ENCODE results near the gene ZNF292. TPM values are rescaled to one million over a fixed set of nuclear protein-coding genes. Genes with fewer than 3 reads are reported as not detected.
"Not testable (repeated sequence)": the region's sequence is repeated elsewhere in the genome, so short reads cannot be mapped to it uniquely, and the experiment has no call there.

The ZNF292 gene
- total RNA-seq = 21.6 TPM

GRCh38 chr6:87154993-87155841 is at the start of gene ZNF292:
Gene ZNF292, plus strand, starts transcription at chr6:87155565. Its CDS starts 27 bp downstream, at chr6:87155592.
- peak; percentile 98 for ATAC-seq

GRCh38 chr6:87105823-87106222 is 49.5 kb upstream of the ZNF292 start:
- no peak for ATAC-seq

- no peak for ATAC-seq
These were observed 44.7 kb upstream of the ZNF292 start for GRCh38 chr6:87110636-87111035.

- ATAC-seq = no peak
These were observed 39.8 kb upstream of the ZNF292 start for GRCh38 chr6:87115402-87116135.

- no peak for ATAC-seq
These were observed 38.4 kb upstream of the ZNF292 start for GRCh38 chr6:87116922-87117321.

- ATAC-seq = peak; percentile 88
These were observed 37.3 kb upstream of the ZNF292 start for GRCh38 chr6:87118054-87118453.

- ATAC-seq = no peak
These were observed 32.9 kb upstream of the ZNF292 start for GRCh38 chr6:87122477-87122876.

GRCh38 chr6:87124074-87124473 is 31.3 kb upstream of the ZNF292 start:
- ATAC-seq = no peak

- ATAC-seq = no peak
These were observed 28.9 kb upstream of the ZNF292 start for GRCh38 chr6:87126501-87126900.

- no peak for ATAC-seq
These were observed 27.6 kb upstream of the ZNF292 start for GRCh38 chr6:87127737-87128136.

- no peak for ATAC-seq
These were observed 18.4 kb upstream of the ZNF292 start for GRCh38 chr6:87136963-87137362.

- peak; percentile 59 for ATAC-seq
These were observed 16.1 kb upstream of the ZNF292 start for GRCh38 chr6:87139236-87139635.

GRCh38 chr6:87139927-87140326 is 15.4 kb upstream of the ZNF292 start:
- ATAC-seq = not testable (repeated sequence)

- no peak for ATAC-seq
These were observed 9.0 kb upstream of the ZNF292 start for GRCh38 chr6:87146363-87146762.

- no peak for ATAC-seq
These were observed 5.0 kb upstream of the ZNF292 start for GRCh38 chr6:87150406-87150805.

- no peak for ATAC-seq
These were observed 3.9 kb upstream of the ZNF292 start for GRCh38 chr6:87151471-87151780.

- ATAC-seq = peak; percentile 23
These were observed 3.4 kb upstream of the ZNF292 start for GRCh38 chr6:87151781-87152525.

- ATAC-seq = no peak
These were observed 2.8 kb upstream of the ZNF292 start for GRCh38 chr6:87152526-87152955.

GRCh38 chr6:87154641-87154992 is 748 bp upstream of the ZNF292 start:
- no peak for ATAC-seq

GRCh38 chr6:87155842-87156815 is 764 bp downstream of the ZNF292 start:
- ATAC-seq = peak; percentile 55

GRCh38 chr6:87157596-87157995 is 2.2 kb downstream of the ZNF292 start:
- not testable (repeated sequence) for ATAC-seq

GRCh38 chr6:87161299-87161698 is 5.9 kb downstream of the ZNF292 start:
- no peak for ATAC-seq
